Measurements from ENCODE around the gene CLPTM1L.
"Not testable (repeated sequence)": the region's sequence is repeated elsewhere in the genome, so short reads cannot be mapped to it uniquely, and the experiment has no call there.

CLPTM1L gene

GRCh38 chr5:1329111-1329579 lies 15.8 kb downstream of the CLPTM1L start:
- TF ChIP-seq CTCF (IDR thresholded peaks at IDR 0.05; ENCODE audit: insufficient read depth, missing control alignments): no peak
- DNase-seq (ENCODE audit: insufficient read length, low spot score) (no peak), FAIRE-seq (no peak)

GRCh38 chr5:1328237-1329110 lies 16.4 kb downstream of the CLPTM1L start:
- not testable (repeated sequence) for DNase-seq (ENCODE audit: insufficient read length, low spot score); FAIRE-seq

GRCh38 chr5:1326901-1327756 lies 17.8 kb downstream of the CLPTM1L start:
- not testable (repeated sequence) for DNase-seq (ENCODE audit: insufficient read length, low spot score); FAIRE-seq

- not testable (repeated sequence) for FAIRE-seq; DNase-seq (ENCODE audit: insufficient read length, low spot score)
Observed at GRCh38 chr5:1326532-1326875, 18.4 kb downstream of the CLPTM1L start.

- FAIRE-seq (no peak), DNase-seq (ENCODE audit: insufficient read length, low spot score) (no peak)
- no peak for TF ChIP-seq CTCF (IDR thresholded peaks at IDR 0.05; ENCODE audit: insufficient read depth, missing control alignments)
Observed at GRCh38 chr5:1325870-1326531, 18.9 kb downstream of the CLPTM1L start.

- TF ChIP-seq CTCF (IDR thresholded peaks at IDR 0.05; ENCODE audit: insufficient read depth, missing control alignments): no peak
- no peak for FAIRE-seq
- peak; percentile 13 for DNase-seq (ENCODE audit: insufficient read length, low spot score)
Observed at GRCh38 chr5:1325191-1325741, 19.6 kb downstream of the CLPTM1L start.

- DNase-seq (ENCODE audit: insufficient read length, low spot score): peak; percentile 18
- TF ChIP-seq CTCF (IDR thresholded peaks at IDR 0.05; ENCODE audit: insufficient read depth, missing control alignments): no peak
- FAIRE-seq: no peak
Observed at GRCh38 chr5:1324719-1325190, 20.1 kb downstream of the CLPTM1L start.

- no peak for TF ChIP-seq CTCF (IDR thresholded peaks at IDR 0.05; ENCODE audit: insufficient read depth, missing control alignments)
- FAIRE-seq: no peak
Observed at GRCh38 chr5:1324301-1324700, 20.6 kb downstream of the CLPTM1L start.

More at GRCh38 chr5:1324301-1324700, 20.6 kb downstream of the CLPTM1L start:
- DNase-seq (ENCODE audit: insufficient read length, low spot score): peak; percentile 6
